GM19193 (cell line): Measurements from ENCODE around the gene ACIN1.

Experiments used
- POLR2A ChIP-seq: IDR thresholded peaks from 4 replicates; pipeline ENCODE4 v1.6.1; 2011; ENCODE audit not compliant: insufficient read depth, insufficient read length; ENCODE audit errors: extremely low read depth

The ACIN1 gene

GRCh38 chr14:23094666-23095195 lies at the start of gene ACIN1:
Gene ACIN1 (minus strand): TSS chr14:23095136. CDS start chr14:23095112, 24 bp downstream.
- peak; percentile 88 for TF ChIP-seq POLR2A

- no peak for TF ChIP-seq POLR2A
These were observed 49.0 kb upstream of the ACIN1 start for GRCh38 chr14:23143911-23144310.

- no peak for TF ChIP-seq POLR2A
These were observed 47.9 kb upstream of the ACIN1 start for GRCh38 chr14:23142826-23143225.

GRCh38 chr14:23141706-23142444 lies 46.9 kb upstream of the ACIN1 start:
- TF ChIP-seq POLR2A: no peak

GRCh38 chr14:23140371-23140770 lies 45.4 kb upstream of the ACIN1 start:
- TF ChIP-seq POLR2A: no peak

- no peak for TF ChIP-seq POLR2A
These were observed 44.9 kb upstream of the ACIN1 start for GRCh38 chr14:23139874-23140273.

GRCh38 chr14:23137813-23138535 lies 43.0 kb upstream of the ACIN1 start:
- no peak for TF ChIP-seq POLR2A

GRCh38 chr14:23137192-23137812 lies 42.4 kb upstream of the ACIN1 start:
- no peak for TF ChIP-seq POLR2A

- no peak for TF ChIP-seq POLR2A
These were observed 41.7 kb upstream of the ACIN1 start for GRCh38 chr14:23136566-23137133.

GRCh38 chr14:23132970-23133369 lies 38.0 kb upstream of the ACIN1 start:
- TF ChIP-seq POLR2A: no peak

- no peak for TF ChIP-seq POLR2A
These were observed 36.5 kb upstream of the ACIN1 start for GRCh38 chr14:23131482-23131881.

- TF ChIP-seq POLR2A: no peak
These were observed 35.9 kb upstream of the ACIN1 start for GRCh38 chr14:23130871-23131270.

- TF ChIP-seq POLR2A: no peak
These were observed 34.9 kb upstream of the ACIN1 start for GRCh38 chr14:23129759-23130316.

- no peak for TF ChIP-seq POLR2A
These were observed 34.2 kb upstream of the ACIN1 start for GRCh38 chr14:23128969-23129758.
